ENCODE results near the gene EFL1.

EFL1 gene

DNA sequence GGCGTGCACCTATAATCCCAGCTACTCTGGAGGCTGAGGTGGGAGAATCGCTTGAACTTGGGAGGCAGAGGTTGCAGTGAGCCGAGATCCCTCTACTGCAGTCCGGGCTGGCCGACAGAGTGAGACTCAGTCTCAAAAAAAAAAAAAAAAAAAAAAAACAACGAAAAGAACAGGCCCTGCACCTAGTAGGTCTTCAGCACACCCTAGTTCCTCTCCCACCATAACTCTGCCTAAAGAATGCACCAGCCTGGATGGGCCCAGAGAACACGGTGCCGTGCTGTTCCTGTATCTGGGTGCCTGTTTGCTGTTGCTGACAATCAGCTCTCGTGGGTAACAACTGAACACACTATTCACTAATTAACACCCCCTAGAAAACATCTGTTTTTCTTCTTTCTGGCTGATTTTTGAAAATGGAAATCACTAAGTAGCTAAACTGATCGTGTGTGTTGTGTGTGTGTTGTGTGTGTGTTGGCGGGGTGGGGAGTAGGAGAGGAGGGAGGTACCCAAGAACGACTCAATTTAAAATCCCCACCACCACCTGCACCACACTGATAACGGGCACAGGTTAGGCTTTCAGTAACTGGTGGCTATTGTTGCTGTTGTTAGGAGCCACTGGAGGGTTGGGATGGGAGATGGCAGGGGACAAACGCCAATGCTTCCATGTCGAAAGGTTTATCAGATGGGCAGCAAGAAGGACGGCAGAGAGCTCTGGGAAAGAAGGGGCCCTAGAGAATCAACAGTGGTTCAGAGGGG is 176.1 kb downstream of the EFL1 start:
- H3K27ac ChIP-seq (ENCODE audit: poor library complexity, severe bottlenecking) = no peak overlapping the region
- no peaks in the 10 kb centered on the region for H3K36me3 ChIP-seq (ENCODE audit: low read depth)
- no peak overlapping the region for H3K4me3 ChIP-seq (ENCODE audit: severe bottlenecking)
- no peaks in the 10 kb centered on the region for H3K9me3 ChIP-seq (ENCODE audit: severe bottlenecking)
- TF ChIP-seq, protein P1, sequence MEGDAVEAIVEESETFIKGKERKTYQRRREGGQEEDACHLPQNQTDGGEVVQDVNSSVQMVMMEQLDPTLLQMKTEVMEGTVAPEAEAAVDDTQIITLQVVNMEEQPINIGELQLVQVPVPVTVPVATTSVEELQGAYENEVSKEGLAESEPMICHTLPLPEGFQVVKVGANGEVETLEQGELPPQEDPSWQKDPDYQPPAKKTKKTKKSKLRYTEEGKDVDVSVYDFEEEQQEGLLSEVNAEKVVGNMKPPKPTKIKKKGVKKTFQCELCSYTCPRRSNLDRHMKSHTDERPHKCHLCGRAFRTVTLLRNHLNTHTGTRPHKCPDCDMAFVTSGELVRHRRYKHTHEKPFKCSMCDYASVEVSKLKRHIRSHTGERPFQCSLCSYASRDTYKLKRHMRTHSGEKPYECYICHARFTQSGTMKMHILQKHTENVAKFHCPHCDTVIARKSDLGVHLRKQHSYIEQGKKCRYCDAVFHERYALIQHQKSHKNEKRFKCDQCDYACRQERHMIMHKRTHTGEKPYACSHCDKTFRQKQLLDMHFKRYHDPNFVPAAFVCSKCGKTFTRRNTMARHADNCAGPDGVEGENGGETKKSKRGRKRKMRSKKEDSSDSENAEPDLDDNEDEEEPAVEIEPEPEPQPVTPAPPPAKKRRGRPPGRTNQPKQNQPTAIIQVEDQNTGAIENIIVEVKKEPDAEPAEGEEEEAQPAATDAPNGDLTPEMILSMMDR (IDR thresholded peaks at IDR 0.05; ENCODE audit: poor library complexity, severe bottlenecking) = no peak
- no peak for DNase-seq (ENCODE audit: low spot score)
- ATAC-seq (ENCODE audit: low read depth) = no peak
- no peaks in the 10 kb centered on the region for H3K4me1 ChIP-seq (ENCODE audit: insufficient read depth, poor library complexity, severe bottlenecking)
- no peaks in the 10 kb centered on the region for H3K27me3 ChIP-seq (ENCODE audit: insufficient read depth, poor library complexity, severe bottlenecking)

DNA sequence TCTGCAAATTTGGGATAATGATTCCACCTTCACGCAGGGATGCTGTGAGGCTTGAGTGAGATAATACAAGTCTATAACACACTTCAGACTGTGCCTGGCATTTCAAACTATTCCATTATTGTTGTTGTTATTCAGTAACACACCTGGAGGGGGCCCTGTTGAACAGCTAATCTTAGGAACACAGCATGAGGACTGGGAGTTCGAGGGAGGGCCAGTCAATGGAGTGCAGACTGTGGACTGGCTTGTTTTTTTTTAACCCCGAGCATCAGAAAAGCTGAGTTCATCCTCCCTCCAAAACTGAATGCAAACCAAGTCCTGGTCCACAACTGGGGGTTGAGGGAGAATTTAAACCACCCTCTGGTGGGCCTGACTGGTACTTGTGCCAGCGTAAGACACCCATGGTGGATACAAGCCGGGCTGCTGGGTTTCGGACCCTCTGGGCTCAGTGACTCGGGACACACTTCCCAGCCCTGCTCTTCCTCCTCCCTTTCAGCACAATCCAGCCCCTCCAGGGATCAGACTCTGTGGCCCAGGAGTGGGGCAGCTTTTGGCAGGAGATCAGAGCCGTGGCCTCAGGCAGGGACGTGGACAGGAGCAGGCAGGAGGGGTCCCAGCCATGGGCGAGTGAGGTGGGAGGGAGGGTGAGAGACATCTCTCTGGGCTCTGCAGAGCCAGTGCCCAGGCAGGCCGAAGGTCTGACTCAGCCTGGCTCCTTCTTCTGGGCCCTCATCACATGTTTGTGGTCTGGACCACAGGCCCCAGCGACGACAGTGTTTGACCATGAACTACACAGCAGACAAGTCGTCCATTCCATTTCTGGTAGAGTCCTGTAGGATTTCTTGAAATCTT is 180.4 kb downstream of the EFL1 start:
- DNase-seq (ENCODE audit: low spot score) (no peak), ATAC-seq (ENCODE audit: low read depth) (peak; percentile 82)
- no peaks in the 10 kb centered on the region for H3K36me3 ChIP-seq (ENCODE audit: low read depth)
- no peaks in the 10 kb centered on the region for H3K4me1 ChIP-seq (ENCODE audit: insufficient read depth, poor library complexity, severe bottlenecking)
- TF ChIP-seq, protein P1 (IDR thresholded peaks at IDR 0.05; ENCODE audit: poor library complexity, severe bottlenecking) = no peak
- no peaks in the 10 kb centered on the region for H3K9me3 ChIP-seq (ENCODE audit: severe bottlenecking)
- no peaks in the 10 kb centered on the region for H3K27me3 ChIP-seq (ENCODE audit: insufficient read depth, poor library complexity, severe bottlenecking)
- H3K27ac ChIP-seq (ENCODE audit: poor library complexity, severe bottlenecking) = no peak overlapping the region
- no peak overlapping the region for H3K4me3 ChIP-seq (ENCODE audit: severe bottlenecking)

DNA sequence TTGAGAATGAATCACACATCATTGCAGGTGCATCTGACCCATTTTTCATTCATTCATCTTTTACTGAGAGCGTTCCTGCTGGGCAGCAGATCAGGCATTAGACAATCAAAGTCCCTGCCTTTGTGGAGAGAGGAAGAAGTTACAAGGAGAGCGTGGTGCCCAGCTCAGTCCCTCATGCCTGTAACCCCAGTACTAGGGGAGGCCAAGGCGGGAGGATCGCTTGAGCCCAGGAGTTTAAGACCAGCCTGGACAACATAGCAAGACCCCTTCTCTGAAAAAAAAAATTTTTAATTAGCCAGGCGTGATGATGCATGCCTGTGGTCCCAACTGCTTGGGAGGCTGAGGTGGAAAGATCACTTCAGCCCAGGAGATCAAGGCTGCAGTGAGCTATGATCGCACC is 181.8 kb downstream of the EFL1 start:
- ATAC-seq (ENCODE audit: low read depth) = no peak
- H3K27me3 ChIP-seq (ENCODE audit: insufficient read depth, poor library complexity, severe bottlenecking) = no peaks in the 10 kb centered on the region

More for the DNA sequence above, 181.8 kb downstream of the EFL1 start:
- H3K4me3 ChIP-seq (ENCODE audit: severe bottlenecking) = no peak overlapping the region
- DNase-seq (ENCODE audit: low spot score) = no peak
- TF ChIP-seq, protein P1 (IDR thresholded peaks at IDR 0.05; ENCODE audit: poor library complexity, severe bottlenecking) = no peak
- H3K9me3 ChIP-seq (ENCODE audit: severe bottlenecking) = no peaks in the 10 kb centered on the region
- H3K27ac ChIP-seq (ENCODE audit: poor library complexity, severe bottlenecking) = no peak overlapping the region
- no peaks in the 10 kb centered on the region for H3K36me3 ChIP-seq (ENCODE audit: low read depth)
- H3K4me1 ChIP-seq (ENCODE audit: insufficient read depth, poor library complexity, severe bottlenecking) = no peaks in the 10 kb centered on the region
